Renal cortical epithelial cell (primary cell): ENCODE data around the gene IL12RB1. TPM values are rescaled to one million over a fixed set of nuclear protein-coding genes. Genes with fewer than 3 reads are reported as not detected.

Experiments
- DNase-seq: peaks from one replicate; pipeline ENCODE4 v3.0.0-alpha.2; 2011; ENCODE audit warnings: low read depth
- total RNA-seq: library from RNA; depleted of rRNA; stranded (reverse); fragments of >200 nt; gene quantifications from 2 replicates; pipeline ENCODE4 v1.2.3, GENCODE V29; 2014

Gene IL12RB1
- total RNA-seq, result not detected in 2 replicates

GRCh38 chr19:18086590-18087138, at the start of gene IL12RB1:
Gene IL12RB1 (minus strand): TSS chr19:18086934. CDS start chr19:18086823, 111 bp downstream.
- no peak for DNase-seq

GRCh38 chr19:18135712-18136584, 49.2 kb upstream of the IL12RB1 start:
- peak; percentile 65 for DNase-seq

- no peak for DNase-seq
Measured at GRCh38 chr19:18131841-18132596, 45.3 kb upstream of the IL12RB1 start.

GRCh38 chr19:18130523-18131242, 43.9 kb upstream of the IL12RB1 start:
- DNase-seq, result no peak

- no peak for DNase-seq
Measured at GRCh38 chr19:18128805-18129204, 42.1 kb upstream of the IL12RB1 start.

DNA sequence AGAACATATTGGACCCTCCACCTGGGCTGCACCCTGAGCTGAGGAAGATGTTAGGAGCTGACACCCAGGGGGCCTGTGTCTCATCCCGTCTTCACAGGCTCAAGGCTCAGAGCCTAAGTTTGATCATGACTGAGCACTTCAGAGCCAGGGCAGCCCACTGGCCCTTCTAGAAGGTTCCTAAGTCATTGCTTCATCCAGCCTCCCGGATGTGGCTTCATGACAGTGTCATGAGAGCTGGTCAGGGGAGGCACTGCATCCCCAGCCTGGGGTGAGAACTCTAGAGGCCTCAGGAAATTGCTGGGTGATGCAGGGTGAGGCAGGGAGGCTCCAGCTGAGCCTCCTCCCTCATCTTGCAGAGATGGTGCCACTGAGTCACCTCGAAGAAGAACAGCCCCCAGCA, 41.3 kb upstream of the IL12RB1 start:
- no peak for DNase-seq

GRCh38 chr19:18126097-18126496, 39.4 kb upstream of the IL12RB1 start:
- DNase-seq, result no peak

GRCh38 chr19:18123819-18124218, 37.1 kb upstream of the IL12RB1 start:
- DNase-seq, result no peak

- DNase-seq, result no peak
Measured at GRCh38 chr19:18122860-18123795, 36.4 kb upstream of the IL12RB1 start.

- DNase-seq, result no peak
Measured at GRCh38 chr19:18122424-18122823, 35.7 kb upstream of the IL12RB1 start.

DNA sequence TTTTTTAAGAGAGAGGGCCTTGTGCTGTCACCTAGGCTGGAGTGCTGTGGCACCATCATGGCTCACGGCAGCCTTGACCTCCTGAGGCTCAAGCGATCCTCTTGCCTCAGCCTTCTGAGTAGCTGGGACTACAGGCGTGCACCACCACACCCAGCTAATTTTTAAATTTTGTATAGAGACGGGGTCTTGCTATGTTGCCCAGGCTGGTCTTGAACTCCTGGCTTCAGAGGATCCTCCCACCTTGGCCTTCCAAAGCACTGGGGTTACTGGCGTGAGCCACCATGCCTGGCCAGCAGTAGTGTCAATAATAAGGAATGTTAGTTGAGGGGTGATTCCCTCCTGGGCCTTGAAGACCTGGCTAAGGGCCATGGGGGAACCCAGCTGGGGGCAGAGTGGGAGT, 34.4 kb upstream of the IL12RB1 start:
- no peak for DNase-seq

DNA sequence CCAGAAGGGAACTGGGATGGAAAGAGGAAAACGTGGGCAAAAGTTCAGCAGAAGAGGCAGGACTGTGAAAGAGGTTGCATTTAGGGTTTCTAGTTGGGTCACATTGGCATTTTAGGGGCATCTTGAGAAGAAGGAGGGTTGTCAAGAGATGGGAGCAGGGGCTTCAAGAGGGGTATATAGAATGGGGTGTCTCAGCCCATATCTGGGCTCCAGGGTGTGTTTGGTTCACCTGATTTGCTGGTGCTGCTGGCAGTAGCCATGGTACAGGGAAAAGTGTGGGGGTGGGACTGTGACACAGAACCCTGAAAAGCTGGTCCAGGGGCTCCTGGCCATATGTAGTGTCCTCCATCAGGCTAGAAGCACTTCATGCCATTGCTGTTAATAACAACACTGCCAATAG, 33.4 kb upstream of the IL12RB1 start:
- DNase-seq, result no peak

DNA sequence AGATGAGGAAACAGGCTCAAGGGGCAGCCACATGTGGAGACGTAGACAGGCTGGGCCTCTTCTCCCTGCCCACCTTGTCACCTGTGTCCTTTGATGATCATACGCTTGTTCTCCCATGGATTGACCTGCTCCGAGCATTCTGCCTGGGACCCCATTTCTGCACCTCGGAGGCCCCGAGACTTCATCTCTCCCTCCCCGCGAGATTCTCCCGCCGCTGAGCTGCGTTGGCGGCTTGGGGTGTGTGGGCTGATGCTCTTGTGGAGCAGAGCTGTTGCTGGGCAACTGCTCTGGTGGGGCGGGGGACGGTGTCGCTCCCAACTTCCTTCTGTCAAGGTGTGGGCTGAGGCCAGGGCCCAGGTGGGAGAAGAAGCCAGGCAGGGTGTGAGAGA, 33.0 kb upstream of the IL12RB1 start:
- no peak for DNase-seq

- no peak for DNase-seq
Measured at GRCh38 chr19:18119013-18119716, 32.4 kb upstream of the IL12RB1 start.

DNA sequence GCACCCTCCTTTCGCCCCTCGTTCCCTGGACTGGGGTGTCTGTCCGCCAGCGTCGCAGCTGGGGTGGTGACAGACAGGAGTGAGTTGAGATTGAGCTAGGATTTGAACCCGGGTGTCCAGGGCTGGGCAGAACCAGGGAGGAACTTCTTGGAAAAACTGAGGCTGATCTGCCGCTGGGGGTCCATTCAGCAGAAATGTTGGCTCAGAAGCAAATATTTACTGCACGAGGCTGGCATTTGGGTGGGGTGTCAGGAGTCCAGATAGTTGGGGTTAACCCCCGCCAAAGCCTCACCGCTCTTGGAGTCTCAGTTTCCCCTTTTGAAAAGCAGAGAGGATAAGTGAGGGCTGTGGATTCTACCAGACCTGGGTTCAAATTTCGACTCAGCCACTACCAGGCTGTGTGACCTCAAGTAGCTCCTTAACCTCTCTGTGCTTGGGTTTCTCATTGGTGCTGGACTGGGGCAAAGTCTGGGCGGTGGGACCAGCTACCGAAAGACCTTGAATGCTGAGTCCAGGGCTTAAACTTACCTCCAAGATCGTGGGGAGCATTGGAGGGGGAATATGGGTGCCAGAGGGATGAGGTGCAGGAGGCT, 31.8 kb upstream of the IL12RB1 start:
- DNase-seq, result no peak

DNA sequence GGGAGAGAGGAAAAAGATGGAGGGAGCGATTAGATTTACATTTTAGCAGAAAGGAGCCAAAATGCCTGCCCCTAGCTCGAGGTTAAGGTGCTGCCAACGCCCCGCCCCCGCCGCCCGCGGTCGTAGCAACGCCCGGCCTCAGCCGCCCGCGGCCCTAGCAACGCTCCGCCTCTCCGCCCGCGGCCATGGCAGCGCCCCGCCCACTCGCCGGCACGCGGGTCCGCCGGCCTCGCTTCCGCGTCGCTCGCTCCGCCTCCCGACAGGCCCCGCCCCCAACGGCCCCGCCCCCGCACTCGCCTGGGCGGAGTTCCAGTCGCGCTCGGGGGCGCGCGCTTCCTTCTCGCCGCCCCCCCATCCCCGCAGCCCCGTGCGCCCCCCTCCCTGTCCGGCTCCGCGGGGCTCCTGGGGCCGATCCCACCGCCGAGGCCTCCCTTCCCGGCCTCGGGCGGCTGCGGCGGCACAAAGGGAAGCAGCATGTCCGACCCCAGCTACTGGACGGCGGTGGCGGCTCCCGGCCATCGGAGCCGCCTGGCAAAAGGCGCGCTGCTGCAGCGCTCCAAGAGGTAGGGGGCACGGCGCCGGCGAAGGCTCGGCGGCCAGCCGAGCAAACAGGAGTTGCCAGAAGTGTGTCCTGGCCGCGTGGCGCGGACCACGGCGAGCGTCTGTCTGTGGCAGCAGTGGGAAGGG, 31.1 kb upstream of the IL12RB1 start:
- DNase-seq, result peak; percentile 35

GRCh38 chr19:18117364-18117691, 30.6 kb upstream of the IL12RB1 start:
- no peak for DNase-seq

- DNase-seq, result no peak
Measured at GRCh38 chr19:18114483-18114882, 27.7 kb upstream of the IL12RB1 start.

- no peak for DNase-seq
Measured at GRCh38 chr19:18113827-18114226, 27.1 kb upstream of the IL12RB1 start.
